ENCODE data around the gene CES5A.
"Not testable (repeated sequence)": the region's sequence is repeated elsewhere in the genome, so short reads cannot be mapped to it uniquely, and the experiment has no call there.

Gene CES5A

DNA sequence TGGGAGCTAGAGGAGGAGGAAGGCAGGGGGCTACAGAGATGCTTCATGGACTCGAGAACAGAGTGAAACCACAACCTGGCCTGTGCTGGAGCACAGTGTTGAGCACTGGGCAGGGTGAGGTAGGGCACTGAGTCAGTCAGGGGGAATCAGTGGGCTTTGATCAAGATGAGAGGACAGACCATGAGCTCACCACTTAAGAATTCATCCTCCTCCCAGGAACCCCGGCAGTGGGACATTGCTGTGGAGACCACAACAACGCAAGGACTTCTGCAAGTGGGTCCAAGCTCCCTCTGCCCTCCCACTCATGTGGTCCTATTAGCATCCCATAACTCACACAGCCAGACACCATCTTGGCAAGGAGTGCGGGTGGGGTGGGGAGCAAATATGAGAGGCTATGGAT lies 1.7 kb upstream of the CES5A start:
- no peak for DNase-seq (ENCODE audit: low spot score)

DNA sequence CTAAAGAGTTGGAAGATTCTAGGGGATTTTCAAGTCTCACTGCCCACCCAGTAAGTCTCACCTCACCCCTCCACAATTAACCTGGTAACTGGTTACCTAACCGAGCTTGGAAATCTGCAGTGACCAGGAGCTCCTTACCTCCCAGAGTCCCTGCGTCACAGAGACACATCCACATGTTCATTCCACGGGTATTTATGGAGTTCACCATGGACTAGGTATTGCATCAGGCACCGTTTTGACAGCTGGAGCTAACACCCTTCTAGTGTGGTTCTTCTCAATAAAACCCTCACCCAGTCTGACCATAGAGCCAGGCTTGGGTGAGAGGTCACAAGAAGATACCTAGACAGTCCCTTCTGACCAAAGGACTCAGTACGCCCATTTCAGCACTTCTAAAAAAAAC lies 2.1 kb downstream of the CES5A start:
- DNase-seq (ENCODE audit: low spot score), result no peak

DNA sequence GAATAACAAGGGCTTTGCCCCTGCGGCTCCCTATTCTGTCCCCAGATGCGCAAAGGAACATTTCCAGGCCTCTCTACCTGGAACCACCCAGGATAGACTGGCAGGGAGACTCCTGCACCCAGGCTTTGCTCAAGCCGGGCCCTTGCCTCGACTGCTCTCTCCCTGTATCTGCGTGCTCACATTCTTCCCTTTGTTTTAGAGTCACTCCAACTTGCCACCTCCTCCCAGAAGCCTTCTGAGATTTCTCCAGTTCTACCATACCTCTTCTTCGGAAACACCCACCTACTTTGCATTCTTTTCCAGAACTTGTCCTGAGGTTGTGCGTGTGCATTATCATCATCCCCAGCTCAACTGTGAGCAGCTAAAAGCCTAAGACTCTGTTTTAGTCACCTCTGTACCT lies 3.0 kb downstream of the CES5A start:
- DNase-seq (ENCODE audit: low spot score), result no peak

DNA sequence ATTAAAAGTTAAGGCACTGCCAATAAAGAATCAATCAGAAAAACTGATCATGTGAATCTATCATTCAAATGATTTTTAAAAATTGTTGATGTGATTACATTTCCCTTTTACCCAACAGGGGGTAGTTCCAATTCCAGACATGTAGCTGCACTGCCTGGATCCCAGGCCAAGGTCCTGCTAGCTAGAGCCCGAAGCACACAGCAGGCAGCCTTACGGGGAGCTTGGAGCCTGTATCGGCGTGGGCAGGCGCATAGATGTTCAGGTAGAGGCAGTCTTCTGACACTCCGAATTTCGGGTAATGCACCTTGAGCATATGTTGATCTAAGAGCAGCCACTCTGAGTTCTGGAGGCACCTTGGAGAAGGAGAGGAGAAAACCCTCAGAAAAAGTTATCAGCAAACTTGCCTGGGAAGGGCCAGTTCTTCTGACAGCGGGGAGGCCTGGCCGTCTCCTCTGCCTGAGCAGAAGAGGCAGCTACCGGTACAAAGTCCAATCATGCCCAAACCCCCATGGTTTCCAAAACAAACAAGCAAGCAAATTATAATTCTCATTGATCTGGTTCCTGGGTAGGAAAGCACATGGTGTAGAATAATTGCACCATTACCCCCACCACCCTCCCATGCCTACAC lies 3.6 kb downstream of the CES5A start:
- DNase-seq (ENCODE audit: low spot score), result no peak

DNA sequence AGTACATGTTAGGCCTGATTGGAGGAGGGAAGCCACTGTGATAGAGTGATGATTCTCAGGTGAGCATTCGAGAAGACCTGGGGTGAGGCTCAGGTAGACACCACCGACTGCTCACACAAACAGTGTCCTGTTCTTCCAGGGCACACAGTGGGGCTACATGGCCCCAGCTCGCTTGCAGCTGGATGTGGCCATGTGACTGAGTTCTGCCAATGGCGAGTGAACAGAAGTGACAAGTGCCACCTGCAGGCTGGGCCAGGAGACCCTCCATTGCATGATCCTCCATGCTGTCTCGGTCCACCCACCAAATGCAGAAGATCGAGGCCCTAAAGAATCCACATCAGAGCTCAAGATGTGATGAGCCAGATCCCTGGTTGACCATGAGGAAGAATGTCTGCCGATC lies 6.2 kb downstream of the CES5A start:
- DNase-seq (ENCODE audit: low spot score), result no peak

DNA sequence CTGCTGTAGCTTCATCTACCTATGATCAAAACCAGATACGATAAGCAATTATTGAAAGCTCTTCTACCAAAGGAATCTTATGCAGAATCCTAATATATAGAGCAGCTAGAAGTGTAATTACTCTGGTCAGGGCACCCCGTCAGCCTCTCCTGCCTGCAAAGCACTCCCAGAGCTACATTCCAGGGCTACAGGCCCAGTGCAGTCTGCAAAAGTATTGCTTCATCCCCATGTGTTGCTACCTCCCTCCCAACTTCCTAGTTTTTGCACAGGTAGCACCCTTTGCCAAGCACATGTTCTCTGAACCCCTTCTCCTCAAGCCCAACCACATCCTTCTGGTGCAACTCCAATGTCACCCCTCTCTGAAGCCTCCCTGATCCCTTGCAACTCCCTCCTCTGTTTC lies 7.0 kb downstream of the CES5A start:
- DNase-seq (ENCODE audit: low spot score), result no peak

DNA sequence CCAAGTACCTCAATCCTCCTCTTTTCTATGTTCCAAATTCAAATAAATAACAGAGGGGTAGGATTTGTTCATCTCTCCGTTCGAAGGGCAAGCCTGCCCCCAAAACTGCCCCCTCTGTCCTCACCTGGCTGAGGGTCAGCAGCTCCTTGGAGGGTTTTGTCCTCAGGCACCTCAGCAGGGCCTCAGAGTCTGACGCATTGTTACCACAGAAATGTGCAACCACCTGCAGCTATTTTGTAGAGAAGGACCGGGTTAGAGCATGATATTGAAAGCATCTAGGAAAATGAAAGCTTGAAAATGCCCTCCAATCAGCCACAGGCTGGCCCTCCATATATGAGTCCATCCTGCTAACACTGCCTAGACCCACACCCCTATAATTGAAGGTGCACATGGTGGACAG lies 13.9 kb downstream of the CES5A start:
- no peak for DNase-seq (ENCODE audit: low spot score)

DNA sequence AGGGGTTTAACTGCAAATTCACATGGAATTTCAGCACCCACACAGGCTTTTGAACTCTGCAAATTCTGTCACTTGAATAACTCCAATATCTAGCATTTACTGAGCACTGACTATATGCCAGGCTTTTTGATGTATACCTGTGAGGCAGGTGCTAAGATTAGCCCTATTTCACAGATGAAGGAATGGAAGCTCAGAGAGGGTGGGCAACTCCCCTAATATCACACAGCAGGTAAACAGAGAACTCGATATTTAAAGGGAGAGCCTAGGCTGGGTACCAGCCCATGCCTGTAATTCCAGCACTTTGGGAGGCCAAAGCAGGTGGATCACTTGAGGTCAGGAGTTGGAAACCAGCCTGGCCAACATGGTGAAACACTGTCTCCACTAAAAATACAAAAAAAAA lies 17.5 kb downstream of the CES5A start:
- DNase-seq (ENCODE audit: low spot score), result not testable (repeated sequence)

DNA sequence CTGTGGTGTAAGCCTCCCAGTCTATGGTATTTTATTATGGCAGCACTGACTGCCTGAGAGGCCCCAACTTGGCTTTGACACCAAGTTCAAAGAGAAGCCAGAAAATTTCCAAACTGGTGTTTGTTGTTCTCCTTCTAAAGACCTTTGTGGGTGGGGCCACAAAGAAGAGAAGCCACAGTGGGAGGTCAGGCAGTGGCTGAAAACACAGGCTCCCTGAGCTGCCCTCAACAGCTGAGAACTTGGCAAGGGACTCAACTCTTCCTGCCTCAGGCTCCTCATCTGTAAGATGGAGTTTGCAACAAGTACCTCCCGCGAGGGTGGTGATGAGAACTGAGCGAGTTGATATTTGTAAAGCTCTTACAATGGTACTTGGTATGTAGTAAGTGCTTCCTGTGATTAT lies 18.2 kb downstream of the CES5A start:
- DNase-seq (ENCODE audit: low spot score), result no peak

DNA sequence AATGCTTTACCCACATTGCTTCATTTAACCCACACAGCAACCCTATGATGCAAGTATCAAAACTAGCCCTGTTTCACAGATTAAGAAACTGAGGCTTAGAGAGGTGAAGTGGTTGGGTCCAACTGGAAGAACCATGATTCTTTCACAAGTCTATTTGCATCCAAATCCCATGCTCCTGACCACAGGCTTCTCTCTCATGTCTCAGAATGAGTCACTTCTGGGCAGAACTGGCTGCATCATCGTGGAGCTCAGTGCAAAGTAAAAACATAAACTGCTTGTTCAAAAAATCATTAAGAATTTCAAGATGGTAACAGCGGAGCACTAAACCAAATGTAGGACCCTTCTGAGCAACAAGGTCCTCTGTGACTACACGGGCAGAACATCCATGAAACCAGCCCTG lies 22.1 kb downstream of the CES5A start:
- peak; percentile 19 for DNase-seq (ENCODE audit: low spot score)

DNA sequence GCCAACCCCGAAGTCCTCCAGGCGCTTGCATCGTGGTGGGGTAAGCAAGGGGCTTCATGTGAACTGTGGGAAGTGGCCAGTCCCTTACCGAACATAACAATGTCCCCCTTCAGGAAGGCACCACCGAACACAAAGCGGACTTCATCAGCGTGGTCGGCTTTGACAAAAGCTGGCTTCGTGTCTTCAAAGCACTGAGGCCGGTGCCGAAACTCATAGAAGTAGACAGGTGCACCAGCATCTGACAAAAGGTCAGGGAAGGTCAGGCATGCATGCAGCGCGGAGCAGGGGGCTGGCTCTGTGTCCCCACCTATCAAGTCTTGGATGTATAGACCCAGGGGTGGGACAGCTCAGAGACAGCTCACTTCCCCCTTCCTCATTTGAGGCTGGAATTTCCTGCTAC lies 25.6 kb downstream of the CES5A start:
- DNase-seq (ENCODE audit: low spot score), result no peak

DNA sequence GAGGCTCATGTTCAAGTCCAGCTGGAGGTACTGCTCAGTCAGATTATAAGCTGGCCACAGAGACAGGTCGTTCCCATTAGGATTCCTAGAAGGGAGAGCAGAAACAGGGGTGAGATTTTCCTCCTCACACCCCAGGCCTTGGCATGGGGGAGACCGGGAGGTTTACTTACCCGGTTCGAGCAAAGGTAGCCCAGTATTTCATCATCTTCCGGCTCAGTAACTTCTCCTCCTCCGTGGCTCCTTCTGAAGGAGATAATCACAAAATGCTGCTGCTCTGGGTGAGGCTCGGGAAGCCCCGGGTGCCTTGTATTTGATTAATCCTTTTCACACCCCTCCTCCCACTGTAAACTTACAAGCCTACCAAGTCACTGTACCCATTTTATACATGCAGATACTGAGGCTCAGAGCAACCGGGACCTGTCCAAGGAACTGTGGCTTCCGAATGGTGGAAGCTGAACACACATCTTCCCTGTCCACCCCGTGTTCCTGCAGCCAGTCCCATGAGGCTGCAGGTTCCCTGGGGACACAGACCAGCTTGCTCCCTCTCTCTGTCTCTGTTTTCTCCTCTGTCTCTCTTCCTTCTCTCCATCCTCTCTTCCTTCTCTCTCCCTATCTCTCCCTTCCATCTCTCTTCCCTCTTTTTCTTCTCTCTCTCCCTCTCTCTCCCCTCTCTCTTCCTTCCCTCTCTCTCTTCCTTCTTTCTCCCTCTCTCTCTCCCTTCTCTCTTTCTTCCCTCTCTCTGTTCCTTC lies 28.4 kb downstream of the CES5A start:
- no peak for DNase-seq (ENCODE audit: low spot score)

DNA sequence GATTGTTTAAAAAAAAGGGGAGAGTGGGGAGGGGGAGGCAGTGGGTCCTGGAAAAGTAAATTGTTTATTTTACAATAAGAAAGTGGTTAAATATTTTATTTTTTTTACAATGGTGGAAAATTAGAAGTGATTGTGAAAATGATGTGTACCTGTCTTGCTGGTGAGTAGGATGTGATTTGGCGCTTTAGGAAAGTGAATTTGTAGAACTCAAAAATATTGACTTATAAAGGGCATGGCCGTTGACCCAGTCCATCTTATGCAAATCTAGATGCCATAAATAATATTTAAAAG lies 32.1 kb downstream of the CES5A start:
- DNase-seq (ENCODE audit: low spot score), result no peak

DNA sequence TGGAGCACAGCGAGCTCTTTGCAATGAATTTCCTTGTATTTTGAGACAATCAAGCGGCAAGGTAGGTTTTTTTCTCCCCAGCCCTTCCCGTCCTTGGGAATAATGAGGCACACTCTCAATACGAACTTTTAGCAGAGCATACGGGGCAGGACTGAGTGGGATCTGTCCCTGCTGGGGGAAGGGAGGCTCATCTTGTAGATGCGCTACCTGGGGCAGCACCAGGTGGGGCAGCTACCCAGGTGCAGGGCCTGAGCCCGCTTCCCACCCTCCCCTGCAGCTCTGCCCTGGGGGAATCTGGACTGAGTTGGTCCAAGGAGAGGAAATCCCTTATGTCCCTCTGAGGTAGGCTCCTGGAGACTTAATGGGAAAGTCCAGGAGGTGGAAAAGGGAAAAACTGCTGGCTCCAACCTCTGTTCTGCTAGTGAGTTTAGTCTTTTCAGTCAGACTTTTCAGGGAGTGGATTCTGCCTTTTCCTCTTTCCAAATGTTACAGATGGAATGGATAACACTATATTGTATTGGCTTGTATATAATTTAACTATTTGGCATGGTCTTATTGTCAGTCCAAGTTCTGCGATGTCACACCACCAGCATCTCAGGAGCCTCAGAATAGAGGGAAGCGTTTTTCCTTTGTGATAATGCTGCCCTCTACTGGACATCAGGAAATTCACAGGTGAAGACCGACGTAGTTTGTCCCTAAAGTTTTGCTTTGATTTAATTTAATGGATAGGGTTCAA lies 32.6 kb downstream of the CES5A start:
- DNase-seq (ENCODE audit: low spot score), result peak; percentile 57

DNA sequence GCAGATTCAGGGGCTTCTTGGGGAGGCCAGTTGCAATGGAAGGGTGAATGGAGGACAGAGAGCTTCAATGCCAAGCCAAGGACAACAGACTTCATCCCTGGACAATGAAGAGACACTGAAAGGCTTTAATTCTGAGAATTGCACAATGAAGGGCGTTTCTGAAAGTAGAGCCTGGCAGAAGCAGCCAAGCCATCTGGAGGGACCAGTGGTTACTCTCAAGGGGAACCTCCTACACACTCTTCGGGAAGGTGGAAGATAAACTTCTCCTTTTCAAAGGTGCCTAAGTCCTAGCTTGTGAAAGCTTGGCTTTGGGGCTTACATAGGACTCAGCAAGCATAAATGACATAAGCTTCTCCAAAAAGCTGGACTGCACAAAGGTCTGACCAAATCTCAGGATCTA lies 36.1 kb downstream of the CES5A start:
- DNase-seq (ENCODE audit: low spot score), result no peak

DNA sequence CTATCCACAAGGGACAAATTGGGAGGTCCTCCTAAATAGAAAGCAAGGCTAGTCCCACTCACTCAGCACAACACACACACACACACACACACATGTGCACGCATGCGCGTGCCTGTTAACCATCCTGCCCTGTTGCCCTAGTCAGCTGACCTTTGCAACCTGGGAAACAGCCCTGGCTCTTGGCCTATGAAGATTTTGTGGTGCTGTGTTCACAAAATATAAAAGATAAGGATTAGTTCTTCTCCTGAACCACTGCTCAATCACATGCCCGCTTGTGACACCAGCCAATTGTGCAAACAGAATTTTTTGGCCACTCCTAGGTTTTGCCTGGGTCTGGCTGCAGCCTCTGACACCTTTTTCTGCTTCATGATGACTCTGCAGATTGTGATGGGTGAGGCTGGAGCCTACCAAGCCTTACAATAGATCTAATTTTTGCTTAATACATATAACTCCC lies 39.0 kb downstream of the CES5A start:
- no peak for DNase-seq (ENCODE audit: low spot score)

DNA sequence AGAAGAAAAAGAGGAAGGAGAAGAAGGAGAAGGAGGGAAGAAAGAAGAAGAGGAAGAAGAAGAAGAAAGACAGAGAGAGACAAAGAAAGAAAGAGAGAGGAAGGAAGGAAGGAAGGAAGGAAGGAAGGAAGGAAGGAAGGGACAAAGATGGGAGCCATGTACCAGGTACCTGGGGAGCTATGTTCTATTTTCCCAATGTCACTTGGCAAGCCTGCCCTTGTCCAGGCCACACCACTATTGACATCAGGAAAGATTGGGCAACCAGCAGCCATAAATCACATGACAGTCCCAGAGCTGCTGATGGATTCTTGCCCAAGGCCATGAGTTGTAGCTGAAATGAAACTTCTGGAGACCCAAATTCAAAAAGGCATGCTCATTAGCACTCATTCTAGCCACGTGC lies 39.6 kb downstream of the CES5A start:
- no peak for DNase-seq (ENCODE audit: low spot score)

DNA sequence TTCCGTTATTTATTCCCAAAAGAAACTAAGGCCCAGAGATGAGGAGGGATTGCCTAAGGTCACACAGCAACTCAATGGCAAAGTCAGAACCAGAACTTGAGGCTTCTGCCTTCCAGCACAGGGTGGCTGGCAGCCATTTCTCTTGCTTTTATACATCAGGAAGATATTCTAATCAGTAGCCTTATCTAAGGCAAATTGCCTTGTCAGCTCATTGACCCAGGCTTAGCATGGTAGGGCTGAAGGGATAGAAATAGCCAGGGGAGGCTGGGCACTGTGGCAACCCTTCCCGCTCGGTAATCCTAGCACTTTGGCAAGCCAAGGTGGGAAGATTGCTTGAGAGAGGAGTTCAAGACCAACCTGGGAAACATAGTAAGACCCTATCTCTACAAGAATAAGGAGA lies 40.0 kb downstream of the CES5A start:
- DNase-seq (ENCODE audit: low spot score), result not testable (repeated sequence)

DNA sequence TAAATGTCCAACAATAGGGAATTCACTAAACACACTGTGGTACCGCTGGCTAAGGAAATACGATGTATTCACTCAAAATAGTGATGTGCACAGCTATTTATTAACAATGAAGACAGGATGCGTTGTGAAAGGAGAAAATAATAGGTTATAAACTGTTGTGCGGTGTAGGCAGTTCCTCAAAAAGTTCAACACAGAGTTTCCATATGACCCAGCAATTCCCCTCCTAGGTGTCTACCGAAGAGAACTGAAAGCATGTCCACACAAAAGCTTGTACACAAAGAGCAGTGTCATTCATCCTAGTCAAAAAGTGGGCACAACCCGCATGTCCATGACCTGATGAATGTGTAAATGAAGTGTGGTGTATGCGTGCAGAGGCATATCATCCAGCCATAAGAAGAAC lies 41.1 kb downstream of the CES5A start:
- DNase-seq (ENCODE audit: low spot score), result no peak

DNA sequence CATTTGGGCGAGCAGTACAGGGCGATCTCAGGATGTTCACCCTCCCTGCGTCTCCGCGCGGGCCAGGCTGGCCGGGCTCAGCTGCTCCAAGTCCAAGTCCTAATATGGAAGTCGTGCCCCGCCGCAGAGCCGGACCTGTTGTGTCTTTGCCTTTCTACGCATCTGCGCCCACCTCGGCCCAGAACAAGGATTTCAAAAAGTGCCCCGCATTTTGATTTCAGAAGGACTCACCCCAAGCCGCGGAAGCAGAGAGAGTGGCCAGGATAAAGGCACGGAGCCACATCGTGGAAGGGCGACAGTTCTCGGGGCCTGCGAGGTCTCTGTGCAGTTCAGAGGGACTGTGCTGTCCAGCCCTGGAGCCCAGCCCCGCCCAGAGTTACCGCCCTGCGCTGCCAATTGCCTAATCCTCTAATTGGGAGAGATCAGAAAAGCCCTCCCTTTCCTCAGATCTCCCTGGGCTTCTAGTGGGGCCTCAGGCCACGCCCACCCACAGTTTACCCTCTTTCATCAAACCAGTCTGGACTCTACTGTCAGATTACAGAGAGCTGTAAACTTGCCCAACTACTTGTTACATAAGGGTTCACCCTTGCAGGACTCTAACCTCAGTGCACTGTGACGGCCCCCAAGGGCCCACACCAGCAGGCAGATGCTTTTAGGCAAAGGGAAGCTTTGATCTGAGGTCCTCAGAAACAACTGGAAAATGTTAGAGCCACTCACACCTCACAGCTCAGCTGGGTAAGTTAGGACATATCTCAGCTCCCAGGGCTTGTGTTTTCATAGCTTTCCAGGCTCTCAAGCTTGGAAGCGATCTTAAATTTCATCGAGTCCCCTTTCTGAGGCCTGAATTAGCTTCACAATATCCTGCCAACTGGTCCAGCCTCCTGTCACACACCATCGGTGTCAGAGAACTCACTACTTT lies 42.1 kb downstream of the CES5A start, which contains the start of gene CES1:
Gene CES1, minus strand, starts transcription at position 324 of the 919 bp plus-strand sequence. Its CDS starts 41 bp downstream, at position 283.
- DNase-seq (ENCODE audit: low spot score), result no peak

DNA sequence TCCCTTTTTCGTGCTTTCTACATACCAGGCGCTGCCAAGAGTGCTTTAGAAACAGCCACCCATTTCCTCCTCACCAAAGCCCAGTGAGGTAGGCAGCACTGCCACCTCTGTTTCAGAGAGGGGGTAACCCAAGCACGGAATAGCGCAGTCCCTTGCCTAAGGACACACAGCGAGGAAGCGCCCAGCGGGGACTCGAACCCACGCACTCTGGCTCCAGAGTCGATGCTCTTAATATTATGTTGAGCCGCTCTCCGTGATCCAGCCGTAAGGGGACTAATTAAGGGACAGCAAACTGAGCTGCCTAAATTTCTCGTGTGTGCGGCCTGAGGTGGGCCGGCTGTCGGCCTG lies 42.8 kb downstream of the CES5A start:
- no peak for DNase-seq (ENCODE audit: low spot score)

DNA sequence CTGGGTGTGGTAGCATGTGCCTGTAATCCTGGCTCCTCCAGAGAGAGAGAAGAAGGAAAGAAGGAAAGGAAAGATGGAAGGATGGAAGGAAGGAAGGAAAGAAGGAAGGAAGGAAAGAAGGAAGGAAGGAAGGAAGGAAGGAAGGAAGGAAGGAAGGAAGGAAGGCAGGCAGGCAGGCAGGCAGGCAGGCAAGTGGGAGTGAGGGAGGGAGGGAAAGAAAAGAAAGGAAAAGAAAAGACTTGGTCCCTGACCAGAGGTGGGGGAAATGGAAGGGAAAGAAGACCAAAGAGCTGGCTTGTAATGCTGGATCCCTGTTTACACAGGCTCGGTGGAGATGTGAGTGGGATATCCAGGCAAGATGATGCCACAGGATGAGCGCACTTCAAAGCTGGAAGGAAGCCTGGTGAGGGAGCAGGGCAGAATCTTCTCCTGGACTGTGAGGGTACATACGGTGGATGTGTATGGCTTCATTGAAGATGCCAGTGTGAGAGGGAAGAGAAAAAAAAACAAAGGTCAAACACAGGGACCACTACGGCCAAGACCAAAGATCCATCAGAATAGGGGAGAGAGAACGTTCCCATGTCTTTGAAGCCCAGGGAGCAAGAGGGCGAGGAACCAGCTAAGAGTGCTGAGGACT lies 44.4 kb downstream of the CES5A start:
- no peak for DNase-seq (ENCODE audit: low spot score)

Data from AG08396 (cell line).